Choroid plexus epithelial cell (primary cell): ENCODE data around the gene DOCK10.

Source experiments
- DNase-seq: peaks from one replicate; pipeline ENCODE4 v3.0.0-alpha.2; 2010; ENCODE audit warnings: low read depth
- H3K4me3 ChIP-seq: 2 replicates; pipeline ENCODE4 v1.5.1; 2011; ENCODE audit warnings: low read depth, mild to moderate bottlenecking, control low read depth, low read length, moderate library complexity
- TF ChIP-seq, protein P1 (sequence below): conservative IDR thresholded peaks from 2 replicates; pipeline ENCODE4 v1.5.1; 2011; ENCODE audit warnings: low read depth, mild to moderate bottlenecking, control low read depth, inconsistent platforms, low read length, moderate library complexity

The DOCK10 gene

DNA sequence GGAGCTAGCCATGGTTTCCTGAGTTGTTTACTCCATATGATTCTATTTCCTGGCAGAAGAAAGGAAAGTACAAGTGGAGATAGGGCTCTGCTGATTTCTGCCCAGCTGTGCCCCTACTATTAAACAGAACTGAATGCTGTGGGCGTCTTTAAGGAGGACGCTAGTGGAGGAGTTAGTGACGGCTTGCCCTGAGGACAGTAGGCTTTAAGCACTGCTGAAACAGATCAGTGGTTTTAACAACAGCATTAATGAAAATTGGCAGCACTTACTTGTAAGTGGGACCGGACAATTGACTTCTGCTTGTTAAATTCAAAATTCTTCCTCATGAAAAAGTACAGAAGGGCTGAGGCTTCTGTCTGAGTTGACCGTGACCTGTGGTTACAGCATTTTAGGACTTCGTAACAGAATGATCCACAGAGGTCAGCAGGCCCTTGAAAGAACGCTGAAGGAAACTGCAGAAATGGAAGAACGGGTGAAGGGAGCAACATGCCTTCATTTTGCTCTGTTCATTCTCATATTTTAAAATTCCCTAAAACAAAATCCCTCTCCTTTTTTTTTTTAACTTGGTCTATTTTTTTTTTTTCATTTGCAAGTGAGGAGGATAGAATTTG, 245.5 kb downstream of the DOCK10 start:
- no peak for DNase-seq
- H3K4me3 ChIP-seq: no peak overlapping the region
- TF ChIP-seq, protein P1, sequence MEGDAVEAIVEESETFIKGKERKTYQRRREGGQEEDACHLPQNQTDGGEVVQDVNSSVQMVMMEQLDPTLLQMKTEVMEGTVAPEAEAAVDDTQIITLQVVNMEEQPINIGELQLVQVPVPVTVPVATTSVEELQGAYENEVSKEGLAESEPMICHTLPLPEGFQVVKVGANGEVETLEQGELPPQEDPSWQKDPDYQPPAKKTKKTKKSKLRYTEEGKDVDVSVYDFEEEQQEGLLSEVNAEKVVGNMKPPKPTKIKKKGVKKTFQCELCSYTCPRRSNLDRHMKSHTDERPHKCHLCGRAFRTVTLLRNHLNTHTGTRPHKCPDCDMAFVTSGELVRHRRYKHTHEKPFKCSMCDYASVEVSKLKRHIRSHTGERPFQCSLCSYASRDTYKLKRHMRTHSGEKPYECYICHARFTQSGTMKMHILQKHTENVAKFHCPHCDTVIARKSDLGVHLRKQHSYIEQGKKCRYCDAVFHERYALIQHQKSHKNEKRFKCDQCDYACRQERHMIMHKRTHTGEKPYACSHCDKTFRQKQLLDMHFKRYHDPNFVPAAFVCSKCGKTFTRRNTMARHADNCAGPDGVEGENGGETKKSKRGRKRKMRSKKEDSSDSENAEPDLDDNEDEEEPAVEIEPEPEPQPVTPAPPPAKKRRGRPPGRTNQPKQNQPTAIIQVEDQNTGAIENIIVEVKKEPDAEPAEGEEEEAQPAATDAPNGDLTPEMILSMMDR: no peak

DNA sequence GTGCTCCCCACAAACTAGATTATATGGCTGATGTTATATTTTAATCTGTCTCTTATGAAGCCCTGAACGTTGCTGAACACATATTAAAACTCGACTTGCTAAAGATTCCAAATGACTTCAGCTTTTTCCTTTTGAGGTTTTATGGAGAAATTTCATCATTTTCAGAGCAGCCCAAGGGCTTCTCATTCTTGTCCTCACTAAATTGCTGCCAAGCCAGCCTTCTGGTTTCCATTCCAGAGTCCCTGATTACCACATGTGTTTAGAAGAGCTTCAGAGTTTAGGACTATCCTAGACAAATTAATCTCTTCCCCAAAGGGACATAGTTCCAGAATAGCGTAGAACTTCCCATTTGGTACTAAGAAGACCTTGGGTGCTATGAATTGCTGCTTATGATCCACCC, 248.3 kb downstream of the DOCK10 start:
- DNase-seq: no peak
- TF ChIP-seq, protein P1: no peak

DNA sequence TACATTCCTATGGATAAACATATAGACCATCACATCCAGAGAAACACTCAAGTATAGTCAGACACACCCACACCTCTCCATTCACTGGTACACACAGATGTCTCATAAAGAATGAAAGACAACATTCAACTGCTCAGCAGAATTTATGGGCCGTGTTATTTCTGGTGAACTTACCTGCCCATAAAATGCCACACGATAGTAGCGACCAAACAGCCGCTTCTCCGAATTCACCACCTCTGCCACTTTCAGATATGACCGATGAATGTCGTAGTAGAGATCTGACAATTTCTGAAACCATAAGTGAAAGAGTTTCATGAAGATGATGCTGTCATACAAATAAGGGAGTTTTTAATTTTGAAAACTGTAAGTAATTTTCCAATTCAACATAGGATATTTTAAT, 255.4 kb downstream of the DOCK10 start:
- no peak for DNase-seq
- TF ChIP-seq, protein P1: no peak
- H3K4me3 ChIP-seq: no peak overlapping the region

More for the DNA sequence above, 248.3 kb downstream of the DOCK10 start:
- H3K4me3 ChIP-seq: no peak overlapping the region

DNA sequence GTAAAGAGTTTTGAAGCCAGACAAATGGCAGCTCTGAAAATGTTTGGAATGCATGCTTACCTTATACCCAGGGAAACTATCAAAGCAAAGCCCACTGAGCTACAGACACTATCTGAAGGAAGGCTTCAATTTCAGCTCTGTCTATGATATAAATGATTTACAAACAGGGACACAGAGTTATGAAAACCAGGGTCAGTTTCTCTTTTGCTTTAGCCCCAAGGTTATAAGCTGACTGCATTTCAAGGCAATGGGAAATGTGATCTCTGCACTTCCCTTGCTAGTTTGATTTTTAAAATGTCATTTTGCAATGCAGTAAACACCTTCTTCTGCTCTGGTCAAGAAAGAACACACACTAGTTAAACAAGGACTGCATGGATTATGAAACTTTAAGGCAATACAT, 260.9 kb downstream of the DOCK10 start:
- DNase-seq: peak; percentile 30
- TF ChIP-seq, protein P1: no peak
- no peak overlapping the region for H3K4me3 ChIP-seq

DNA sequence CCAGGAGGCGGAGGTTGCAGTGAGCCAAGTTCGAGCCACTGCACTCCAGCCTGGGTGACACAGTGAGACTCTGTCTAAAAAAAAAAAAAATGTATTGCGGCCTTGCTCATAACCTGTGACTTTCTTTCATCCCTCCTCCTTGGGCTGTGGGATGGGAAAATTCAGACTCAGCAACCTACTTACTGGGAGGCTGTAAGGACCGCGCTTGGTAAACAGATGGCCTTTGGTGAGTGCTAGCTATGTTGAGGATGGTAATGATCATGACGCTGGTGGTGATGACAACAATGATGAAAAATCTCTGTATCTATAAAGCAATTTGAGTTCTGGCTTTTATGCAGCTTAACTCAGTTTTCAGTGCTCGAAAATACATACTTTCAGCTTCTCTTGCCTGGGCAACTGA, 261.4 kb downstream of the DOCK10 start:
- TF ChIP-seq, protein P1: no peak
- H3K4me3 ChIP-seq: no peak overlapping the region
- no peak for DNase-seq

DNA sequence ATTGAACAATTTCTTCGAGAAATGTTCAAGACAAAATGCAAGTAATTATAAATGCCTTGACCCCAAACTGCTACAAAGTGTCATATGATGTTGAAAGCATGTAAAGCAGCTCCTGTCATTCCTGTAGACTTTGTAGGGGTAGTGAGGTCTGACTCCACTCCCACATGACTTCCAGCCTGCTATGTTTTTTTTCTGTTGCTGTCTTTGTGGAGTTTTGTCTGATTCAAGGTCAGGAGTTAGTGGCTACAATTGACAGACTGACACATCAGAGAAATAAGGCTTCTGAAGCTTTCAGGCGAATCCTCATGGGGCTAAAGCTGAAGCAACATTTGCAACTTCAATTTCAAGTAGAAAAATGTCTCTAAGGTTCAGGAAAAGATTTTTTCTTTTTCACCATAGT, 262.2 kb downstream of the DOCK10 start:
- no peak overlapping the region for H3K4me3 ChIP-seq
- peak; percentile 48 for DNase-seq
- TF ChIP-seq, protein P1: no peak

DNA sequence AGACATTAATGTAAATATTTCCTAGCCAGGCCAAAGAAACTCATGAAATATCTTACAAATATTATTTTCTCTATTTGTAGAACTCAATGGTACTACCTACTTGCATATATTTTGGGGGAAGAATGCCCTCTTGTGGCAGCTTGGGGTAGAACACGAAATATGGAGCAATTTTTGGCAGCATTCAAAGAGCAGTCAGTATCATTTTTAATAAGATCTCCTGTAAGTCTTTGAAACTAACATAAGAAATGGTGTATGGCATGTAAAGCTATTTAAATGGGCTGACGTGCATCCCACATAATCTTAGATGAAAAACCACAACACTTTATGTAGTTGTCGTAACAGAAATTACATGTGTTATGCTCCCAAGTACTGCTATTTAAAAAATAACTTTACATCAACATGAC, 263.8 kb downstream of the DOCK10 start:
- TF ChIP-seq, protein P1: peak; percentile 84
- H3K4me3 ChIP-seq: no peak overlapping the region
- DNase-seq: peak; percentile 81
